Ishikawa (cell line): ENCODE results near the gene ZNF316.

Experiments
- CREB1 ChIP-seq: IDR thresholded peaks from 2 replicates; pipeline ENCODE4 v1.6.1; 2012; ENCODE audit warnings: low read depth
- EGR1 ChIP-seq: IDR thresholded peaks from 2 replicates; pipeline ENCODE4 v1.6.1; 2012
- EP300 ChIP-seq: IDR thresholded peaks from 2 replicates; pipeline ENCODE4 v1.6.1; 2012; ENCODE audit warnings: borderline replicate concordance
- FOXM1 ChIP-seq: IDR thresholded peaks from 2 replicates; pipeline ENCODE4 v1.6.1; 2012; ENCODE audit warnings: low read depth, borderline replicate concordance
- NFIC ChIP-seq: IDR thresholded peaks from 2 replicates; pipeline ENCODE4 v1.6.1; 2012
- RAD21 ChIP-seq: IDR thresholded peaks from 2 replicates; pipeline ENCODE4 v1.6.1; 2012; ENCODE audit warnings: low read depth
- REST ChIP-seq: IDR thresholded peaks from 2 replicates; pipeline ENCODE4 v1.6.1; 2012; ENCODE audit warnings: low read depth, mild to moderate bottlenecking
- TAF1 ChIP-seq: IDR thresholded peaks from 2 replicates; pipeline ENCODE4 v1.6.1; 2012; ENCODE audit warnings: low read depth, mild to moderate bottlenecking
- TEAD4 ChIP-seq: IDR thresholded peaks from 2 replicates; pipeline ENCODE4 v1.6.1; 2012
- YY1 ChIP-seq: IDR thresholded peaks from 2 replicates; pipeline ENCODE4 v1.6.1; 2012; ENCODE audit warnings: low read depth
- ZBTB7A ChIP-seq: IDR thresholded peaks from 2 replicates; pipeline ENCODE4 v1.6.1; 2012; ENCODE audit warnings: low read depth
- TF ChIP-seq, protein P1 (sequence below): IDR thresholded peaks from 2 replicates; pipeline ENCODE4 v1.6.1; 2012
- TF ChIP-seq, protein P2 (sequence below): IDR thresholded peaks from 2 replicates; pipeline ENCODE4 v1.6.1; 2012

DNA sequence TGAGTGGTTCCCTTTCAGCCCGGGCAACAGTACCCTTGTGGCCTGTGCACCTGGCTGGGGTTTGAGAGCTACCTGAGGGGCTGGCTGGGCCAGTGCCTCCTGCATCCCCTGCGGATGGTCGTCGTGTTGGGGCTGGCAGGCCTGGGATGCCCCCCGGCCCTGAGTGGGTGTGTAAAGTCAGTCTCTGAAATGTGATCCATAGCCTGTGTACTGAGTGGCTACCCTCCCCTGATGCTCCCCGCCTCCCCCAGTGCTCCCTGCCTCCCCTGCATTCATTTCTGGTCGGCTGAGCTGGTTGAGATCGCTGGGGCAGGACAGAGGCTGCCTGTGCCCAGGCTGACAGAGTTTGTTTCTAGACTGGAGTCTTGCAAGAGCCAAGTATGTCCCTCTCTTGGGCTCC, 9.3 kb downstream of the ZNF316 start:
- TF ChIP-seq RAD21: no peak
- TF ChIP-seq EP300: no peak
- TF ChIP-seq, protein P1, sequence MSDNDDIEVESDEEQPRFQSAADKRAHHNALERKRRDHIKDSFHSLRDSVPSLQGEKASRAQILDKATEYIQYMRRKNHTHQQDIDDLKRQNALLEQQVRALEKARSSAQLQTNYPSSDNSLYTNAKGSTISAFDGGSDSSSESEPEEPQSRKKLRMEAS: no peak
- no peak for TF ChIP-seq REST
- no peak for TF ChIP-seq CREB1
- no peak for TF ChIP-seq TAF1
- no peak for TF ChIP-seq EGR1
- TF ChIP-seq, protein P2, sequence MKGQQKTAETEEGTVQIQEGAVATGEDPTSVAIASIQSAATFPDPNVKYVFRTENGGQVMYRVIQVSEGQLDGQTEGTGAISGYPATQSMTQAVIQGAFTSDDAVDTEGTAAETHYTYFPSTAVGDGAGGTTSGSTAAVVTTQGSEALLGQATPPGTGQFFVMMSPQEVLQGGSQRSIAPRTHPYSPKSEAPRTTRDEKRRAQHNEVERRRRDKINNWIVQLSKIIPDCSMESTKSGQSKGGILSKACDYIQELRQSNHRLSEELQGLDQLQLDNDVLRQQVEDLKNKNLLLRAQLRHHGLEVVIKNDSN: no peak
- no peak for TF ChIP-seq NFIC
- TF ChIP-seq YY1: no peak
- TF ChIP-seq FOXM1: no peak
- TF ChIP-seq TEAD4: no peak
- TF ChIP-seq ZBTB7A: no peak
